Ovary (tissue), 9 donors: ENCODE results near the gene APBB1. TPM values are rescaled to one million over a fixed set of nuclear protein-coding genes. Genes with fewer than 3 reads are reported as not detected.

Source experiments
- DNase-seq, 5 donors: peaks; one replicate each; pipeline ENCODE4 v3.0.0-alpha.2; 2019 to 2020
- H3K27ac ChIP-seq, 2 donors: fragments of 200-600 bp; one replicate each; pipeline versions ENCODE4 v1.5.1 to v1.8.0; 2019 to 2022
- H3K27me3 ChIP-seq: fragments of 200-600 bp; one replicate; pipeline ENCODE4 v1.8.0; 2022
- H3K36me3 ChIP-seq: fragments of 200-600 bp; sonication (generic); one replicate; pipeline ENCODE4 v1.5.1; 2019
- H3K4me1 ChIP-seq: one replicate; pipeline ENCODE4 v1.8.1; 2013; ENCODE audit warnings: mild to moderate bottlenecking, moderate library complexity; ENCODE audit not compliant: insufficient read depth
- H3K4me3 ChIP-seq: fragments of 200-600 bp; sonication (generic); one replicate; pipeline ENCODE4 v1.5.1; 2017
- H3K9me3 ChIP-seq, 2 donors: fragments of 200-600 bp in 1 of 2; sonication (generic) in 1 of 2; one replicate each; pipeline versions ENCODE4 v1.5.1 to v1.8.1; 2013 to 2019; ENCODE audit warnings: mild to moderate bottlenecking in 1 of 2, moderate library complexity in 1 of 2
- CTCF ChIP-seq, 3 donors: fragments of 450-650 bp in 2 of 3; fragments of 200-600 bp in 1 of 3; IDR thresholded peaks; one replicate each; pipeline versions ENCODE4 v1.5.1 to v1.8.0; 2016 to 2022; ENCODE audit warnings: antibody characterized with exemption in 3 of 3, mild to moderate bottlenecking in 1 of 3
- EP300 ChIP-seq: sonication (generic); formaldehyde crosslinking; IDR thresholded peaks from one replicate; pipeline ENCODE4 v1.6.1; 2017; ENCODE audit warnings: antibody characterized with exemption
- POLR2A ChIP-seq: fragments of 450-650 bp; IDR thresholded peaks from one replicate; pipeline ENCODE4 v1.6.1; 2017; ENCODE audit warnings: antibody characterized with exemption, mild to moderate bottlenecking, moderate library complexity
- WGBS, 3 donors: extraction: QIAGEN DNeasy Blood & Tissue Kit in 1 of 3; methylation state at CpG; one replicate each; pipeline versions ENCODE4 v1.1.5 to v1.1.7; 2013 to 2017; 5-methylcytosine and 5-hydroxymethylcytosine counted together
- intact Hi-C, 4 donors: fragments of 100-400 bp; cut with DNase I; formaldehyde crosslinking; loops; one replicate each; pipeline versions ENCODE4 v1.11.0 to v1.15.1; 2022 to 2023
- polyA plus RNA-seq, 2 donors: library from polyadenylated mRNA; stranded (reverse); fragments of 200-250 nt in 1 of 2; fragments of 350-450 nt in 1 of 2; fragmentation: Illumina TruSeq in 1 of 2; extraction: RNeasy Lipid Tissue Mini Kit (QIAGEN cat#74804) in 1 of 2; gene quantifications; one replicate each; pipeline ENCODE4 v1.2.3, GENCODE V29; 2013 to 2014
- total RNA-seq, 7 donors: library from RNA; depleted of rRNA in 2 of 7; stranded (reverse); fragments of >200 nt in 2 of 7; fragmentation: NEBNext Ultra II Directional in 3 of 7; extraction: Animal tissue kit (Norgen Biotek cat#: 25700) in 3 of 7; gene quantifications; one replicate each; pipeline versions ENCODE4 v1.1.0 to v1.2.4, GENCODE V29; 2016 to 2023
- donor health status: DM: no; HTN: no; CAD: no; lungs with moderate emphysema.
- donor health status: DM: no; HTN: no; CAD: no.
- donor health status: Bipolar disorder and iron deficiency.
- donor health status: DM: yes; HTN: yes; CAD: no.
- donor health status: DM: no; HTN: no; CAD: no.
- donor health status: DM: yes; HTN: yes; CAD: no.

Gene APBB1
- total and polyA plus RNA-seq, 9 donors = 34.1 to 90.9 (median 59.9) TPM

GRCh38 chr11:6417907-6418556, 862 bp downstream of the APBB1 start:
- Histone ChIP-seq H3K4me3 (peak overlapping the region; percentile 88), H3K27ac (peak overlapping the region; percentile 95 to 97), H3K27me3 (no peaks in the 10 kb centered on the region), H3K36me3 (no peaks in the 10 kb centered on the region), H3K9me3 (no peaks in the 10 kb centered on the region), H3K4me1 (peaks cover 4% of the 10 kb centered on the region)
- TF ChIP-seq CTCF (IDR thresholded peaks at IDR 0.05) = no peak
- TF ChIP-seq EP300 = no peak
- TF ChIP-seq POLR2A = no peak
- WGBS, 3 donors = 12 to 18% (median 17%) methylated on average over 7 of the region's 7 CpGs
- no peak for DNase-seq
- intact Hi-C loops = no loop called here

- no peak for DNase-seq
- Histone ChIP-seq H3K27me3 (no peaks in the 10 kb centered on the region), H3K36me3 (no peaks in the 10 kb centered on the region), H3K4me1 (peaks cover 4% of the 10 kb centered on the region), H3K4me3 (no peak overlapping the region), H3K27ac (no peak overlapping the region), H3K9me3 (no peaks in the 10 kb centered on the region)
- 43 to 51% (median 50%) methylated on average over 6 of the region's 6 CpGs for WGBS, 3 donors
- TF ChIP-seq EP300 = no peak
- TF ChIP-seq CTCF (IDR thresholded peaks at IDR 0.05) = no peak
- TF ChIP-seq POLR2A = no peak
- intact Hi-C loops = no loop called here
Observed at GRCh38 chr11:6415797-6416196, 3.1 kb downstream of the APBB1 start.

DNA sequence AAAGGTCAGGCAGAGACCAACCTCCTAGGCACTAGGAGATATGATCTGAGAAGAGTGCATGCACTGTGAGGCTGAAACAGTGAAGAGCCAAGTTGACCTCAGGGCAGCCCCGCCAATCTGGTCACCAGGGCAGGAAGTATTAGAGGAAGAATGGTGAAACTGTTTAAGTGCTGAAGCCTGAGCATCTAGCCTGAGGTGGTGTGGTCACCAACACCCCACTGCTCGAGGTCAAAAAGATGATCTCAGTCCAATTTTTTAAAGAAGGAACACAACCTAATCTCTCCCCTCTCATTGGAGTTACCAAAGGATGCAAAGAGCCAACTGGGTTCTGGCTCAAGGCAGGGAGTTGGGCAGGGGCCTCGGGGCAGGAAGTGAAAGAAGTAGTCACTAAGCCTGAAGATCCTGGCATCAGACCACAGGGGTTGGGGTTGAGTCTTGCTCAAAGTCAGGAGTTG, 4.0 kb downstream of the APBB1 start:
- intact Hi-C loops = no loop called here
- no peak overlapping the region for H3K27ac ChIP-seq
- no peaks in the 10 kb centered on the region for H3K36me3 ChIP-seq
- H3K4me3 ChIP-seq = no peak overlapping the region
- TF ChIP-seq CTCF (IDR thresholded peaks at IDR 0.05) = no peak
- no peak for TF ChIP-seq EP300
- no peak for TF ChIP-seq POLR2A
- H3K9me3 ChIP-seq = no peaks in the 10 kb centered on the region
- H3K4me1 ChIP-seq = peaks cover 4% of the 10 kb centered on the region
- no peak for DNase-seq
- 81 to 90% (median 82%) methylated on average over 3 of the region's 3 CpGs for WGBS, 3 donors
- no peaks in the 10 kb centered on the region for H3K27me3 ChIP-seq

DNA sequence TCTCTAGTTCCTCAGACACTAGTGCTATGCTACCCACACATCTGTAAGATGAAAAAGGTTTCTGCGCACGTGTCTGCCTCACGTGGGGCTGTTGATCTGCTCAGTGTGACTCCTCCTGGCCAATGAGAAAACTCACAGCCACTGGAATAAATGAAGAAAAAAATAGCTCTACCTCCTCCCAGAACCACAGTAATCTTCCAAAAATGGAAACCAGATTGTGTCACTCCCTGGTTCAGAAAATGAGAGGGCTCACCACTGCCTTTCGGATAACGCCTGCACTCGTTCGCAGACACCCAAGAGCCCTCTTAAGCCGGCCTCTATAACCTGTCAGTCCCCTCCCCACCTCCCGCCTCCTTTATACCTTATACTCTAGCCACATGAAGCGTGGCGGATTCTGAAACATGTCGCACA, 5.1 kb downstream of the APBB1 start:
- intact Hi-C loops = no loop called here
- DNase-seq = no peak
- Histone ChIP-seq H3K27ac (no peak overlapping the region), H3K4me3 (no peak overlapping the region), H3K9me3 (no peaks in the 10 kb centered on the region), H3K27me3 (no peaks in the 10 kb centered on the region), H3K36me3 (no peaks in the 10 kb centered on the region), H3K4me1 (peaks cover 4% of the 10 kb centered on the region)
- TF ChIP-seq CTCF (IDR thresholded peaks at IDR 0.05) (no peak), POLR2A (no peak), EP300 (no peak)
- 85 to 89% (median 88%) methylated on average over 12 of the region's 12 CpGs for WGBS, 3 donors
